GM18505 (cell line): ENCODE results near the gene BCL2L12.
A peak's percentile ranks its signal among the peaks of the same experiment; 100 is the strongest.

Experiments used
- ATAC-seq: cut with Tn5 transposase; IDR thresholded peaks from one replicate; pipeline ENCODE4 v1.9.1; 2021; ENCODE audit not compliant: unreplicated experiment
- POLR2A ChIP-seq: IDR thresholded peaks from 4 replicates; pipeline ENCODE4 v1.6.1; 2011; ENCODE audit warnings: borderline replicate concordance; ENCODE audit not compliant: insufficient read depth, insufficient read length; ENCODE audit errors: extremely low read depth

Gene BCL2L12

GRCh38 chr19:49637821-49638738 lies 27.7 kb upstream of the BCL2L12 start:
- no peak for TF ChIP-seq POLR2A
- no peak for ATAC-seq

GRCh38 chr19:49639401-49640112 lies 26.2 kb upstream of the BCL2L12 start:
- TF ChIP-seq POLR2A, result no peak
- ATAC-seq, result no peak

GRCh38 chr19:49640113-49640898 lies 25.4 kb upstream of the BCL2L12 start, which contains the start of gene RRAS:
Gene RRAS (minus strand): TSS chr19:49640143. CDS start chr19:49640098, 45 bp downstream.
- peak; percentile 52 for ATAC-seq
- TF ChIP-seq POLR2A, result peak; percentile 78

- peak; percentile 61 for TF ChIP-seq POLR2A
- peak; percentile 69 for ATAC-seq
Observed at GRCh38 chr19:49641688-49642491, 23.8 kb upstream of the BCL2L12 start, which contains the start of gene SCAF1. Gene SCAF1 (plus strand): TSS chr19:49642209. CDS start chr19:49645027, 2,818 bp downstream.

- no peak for ATAC-seq
- TF ChIP-seq POLR2A, result no peak
Observed at GRCh38 chr19:49642492-49643035, 23.2 kb upstream of the BCL2L12 start.

GRCh38 chr19:49643466-49643865 lies 22.3 kb upstream of the BCL2L12 start:
- TF ChIP-seq POLR2A, result no peak
- no peak for ATAC-seq

GRCh38 chr19:49645592-49645991 lies 20.1 kb upstream of the BCL2L12 start:
- no peak for ATAC-seq

GRCh38 chr19:49645995-49646394 lies 19.7 kb upstream of the BCL2L12 start:
- no peak for TF ChIP-seq POLR2A
- ATAC-seq, result no peak

More at GRCh38 chr19:49645592-49645991, 20.1 kb upstream of the BCL2L12 start:
- no peak for TF ChIP-seq POLR2A

GRCh38 chr19:49646586-49646985 lies 19.1 kb upstream of the BCL2L12 start:
- TF ChIP-seq POLR2A, result no peak
- no peak for ATAC-seq

GRCh38 chr19:49651029-49651819 lies 14.5 kb upstream of the BCL2L12 start:
- no peak for TF ChIP-seq POLR2A

GRCh38 chr19:49651820-49652550 lies 13.7 kb upstream of the BCL2L12 start:
- no peak for TF ChIP-seq POLR2A

More at GRCh38 chr19:49651029-49651819, 14.5 kb upstream of the BCL2L12 start:
- ATAC-seq, result no peak

More at GRCh38 chr19:49651820-49652550, 13.7 kb upstream of the BCL2L12 start:
- no peak for ATAC-seq
